NCI-H2196 (cell line): ENCODE measurements around the gene TSGA10.
"Not testable (repeated sequence)": the region's sequence is repeated elsewhere in the genome, so short reads cannot be mapped to it uniquely, and the experiment has no call there.

Experiments used
- DNase-seq: peaks from one replicate; lab custom pipeline; 2025; ENCODE audit not compliant: unreplicated experiment; lab: John Stamatoyannopoulos, UW

The TSGA10 gene

GRCh38 chr2:99156891-99157290, 2.1 kb upstream of the TSGA10 start:
- DNase-seq = no peak

DNA sequence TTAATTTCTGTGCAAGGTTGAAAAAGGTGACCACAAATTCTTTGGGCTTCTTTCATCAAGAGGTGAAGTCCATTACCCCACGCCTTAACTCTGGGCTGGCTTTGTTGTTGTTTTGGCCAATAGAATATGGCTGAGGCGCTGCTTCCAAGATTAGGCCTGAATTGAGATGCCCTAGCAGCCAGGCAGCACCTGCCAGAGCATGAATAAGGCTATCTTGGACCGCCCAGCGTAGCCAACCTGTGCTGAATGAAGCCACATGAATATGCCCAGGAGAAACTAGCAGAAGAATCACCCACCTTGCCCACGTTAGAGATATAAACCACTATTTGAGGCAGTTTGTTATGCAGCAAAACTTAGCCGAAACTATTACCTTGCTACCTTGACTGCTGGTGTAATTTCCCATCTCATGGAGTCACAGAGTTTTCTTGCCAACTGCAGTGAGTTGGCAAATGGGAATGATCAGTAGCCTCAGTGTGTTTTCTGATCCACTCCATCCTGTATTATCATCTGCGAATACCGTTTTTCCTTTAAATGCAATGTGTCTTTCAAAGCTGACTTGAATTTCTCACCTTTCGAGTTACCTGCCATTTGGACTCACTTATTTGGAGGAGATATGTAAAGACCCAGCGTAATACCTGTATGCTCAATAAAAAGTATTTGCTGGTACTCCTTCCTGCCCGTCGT, 679 bp downstream of the TSGA10 start:
- DNase-seq = no peak

DNA sequence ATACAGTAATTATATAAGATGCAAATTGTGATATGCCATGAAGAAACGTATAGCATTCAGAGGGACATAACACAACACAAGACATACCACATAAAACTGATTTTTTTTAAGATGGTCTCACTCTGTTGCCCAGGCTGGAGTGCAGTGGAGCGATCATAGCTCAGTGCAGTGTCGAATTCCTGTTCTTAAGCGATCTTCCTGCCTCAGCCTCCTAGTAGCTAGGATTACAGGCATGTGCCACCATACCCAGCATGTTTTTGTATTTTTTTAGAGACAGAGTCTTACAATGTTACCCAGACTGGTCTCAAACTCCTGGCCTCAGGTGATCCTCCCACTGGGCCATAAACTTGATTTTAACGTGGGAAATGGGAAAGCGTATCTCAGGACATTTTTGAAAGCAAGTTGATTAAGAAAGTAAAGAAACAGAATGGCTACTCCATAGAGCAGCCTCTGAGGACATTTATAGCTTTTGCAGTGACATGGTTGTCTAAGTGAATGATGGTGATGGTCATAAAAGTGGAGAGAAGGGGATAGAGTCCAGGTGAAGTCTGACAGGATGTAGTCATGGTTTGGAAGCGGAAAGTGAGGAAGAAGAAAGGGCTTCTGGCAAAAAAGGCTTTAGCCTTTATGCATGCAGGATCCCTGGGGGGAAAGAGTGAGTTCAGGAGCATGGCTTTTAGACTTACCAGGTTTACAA, 2.4 kb downstream of the TSGA10 start:
- no peak for DNase-seq

- no peak for DNase-seq
Measured at GRCh38 chr2:99150706-99151105, 4.0 kb downstream of the TSGA10 start.

DNA sequence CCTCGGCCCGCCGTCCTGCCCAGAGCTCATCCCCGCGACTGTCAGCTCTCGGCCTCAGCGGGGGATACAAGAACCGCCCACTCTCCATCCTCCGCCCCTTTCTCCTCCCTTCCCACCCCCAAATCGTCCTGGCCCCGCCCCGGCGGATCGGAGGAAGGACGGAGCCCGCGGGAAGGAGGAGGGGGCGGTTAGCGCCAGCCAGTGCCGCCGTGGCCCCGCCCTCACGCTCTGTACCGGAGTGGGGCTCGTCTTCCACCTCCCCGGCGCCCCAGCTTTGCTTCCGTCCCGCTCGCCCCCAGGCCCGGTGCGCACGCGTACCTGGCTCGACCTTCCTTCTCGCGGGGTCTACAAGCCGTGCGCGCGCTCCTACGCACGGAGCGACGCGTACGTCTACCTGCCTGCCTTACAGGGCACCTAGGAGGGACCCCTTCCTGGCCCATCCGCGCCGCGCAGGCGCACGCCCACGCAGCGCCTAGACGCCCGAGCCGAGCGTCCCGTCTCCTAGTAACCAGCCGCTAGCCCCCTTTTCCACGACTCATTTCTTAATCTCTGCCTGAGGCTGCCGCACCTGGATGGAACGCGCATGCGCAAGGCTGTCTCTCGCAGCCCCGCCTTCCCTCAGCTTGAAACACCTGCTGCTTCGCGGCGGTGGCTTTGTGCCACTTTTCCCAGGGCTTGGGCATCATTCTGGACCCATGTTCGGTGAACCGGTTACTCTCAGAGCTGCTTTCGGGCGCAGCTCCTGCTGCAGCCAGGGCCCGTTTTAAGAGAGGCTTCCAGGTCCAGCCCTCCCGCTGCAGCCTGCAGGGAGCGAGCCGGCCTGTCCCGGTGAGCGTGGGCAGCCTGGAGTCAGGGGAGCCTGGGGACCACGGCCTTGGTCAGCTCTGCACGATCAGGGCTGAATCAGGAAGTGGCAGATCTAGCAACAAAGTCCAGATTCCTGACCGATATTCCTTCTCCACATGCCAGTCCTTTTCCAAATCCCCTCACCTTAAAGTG, 13.3 kb downstream of the TSGA10 start, which contains the start of gene C2orf15:
C2orf15 (plus strand) TSS at position 598 of the 999 bp plus-strand sequence. CDS start 8,852 bp downstream, outside the sequence.
- DNase-seq = peak; percentile 99

- DNase-seq = no peak
Measured at GRCh38 chr2:99140860-99141109, 14.0 kb downstream of the TSGA10 start.

DNA sequence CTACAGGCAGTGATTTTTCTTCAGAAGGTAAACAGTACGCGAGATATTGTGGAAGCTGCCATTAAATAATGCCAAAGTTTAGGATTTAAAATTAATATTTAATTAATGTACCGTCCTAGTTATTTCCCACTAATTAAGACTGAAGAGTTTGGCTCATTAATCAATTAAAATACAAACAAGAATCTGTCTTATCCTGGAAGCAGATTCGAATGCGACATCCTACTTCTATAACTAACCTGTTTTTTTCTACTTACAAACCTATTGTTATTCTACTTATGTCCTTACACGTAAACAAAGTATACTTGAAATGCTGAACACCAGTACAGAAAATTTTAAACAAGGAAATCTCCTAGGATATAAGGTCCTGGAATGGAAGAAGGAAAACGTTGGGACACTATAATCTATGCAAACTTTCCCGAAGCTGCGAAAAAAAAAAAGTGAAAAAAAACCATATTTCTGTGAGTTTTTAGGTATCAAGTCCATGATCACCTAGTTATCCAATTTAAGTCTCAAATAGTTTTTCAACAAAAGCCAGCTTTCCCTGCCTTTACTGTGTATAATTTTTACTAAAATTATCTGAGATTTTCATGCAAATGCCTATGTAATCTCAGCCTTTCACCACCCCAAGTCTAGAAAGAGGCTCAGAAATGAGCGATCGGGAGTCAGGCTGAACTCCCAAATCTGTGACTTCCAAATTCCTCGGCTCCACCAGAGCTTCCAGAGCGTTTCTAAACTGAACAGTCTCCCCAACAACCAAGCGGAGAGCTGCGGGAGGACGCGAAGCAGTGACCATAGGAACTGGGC, 14.5 kb downstream of the TSGA10 start:
- no peak for DNase-seq

DNA sequence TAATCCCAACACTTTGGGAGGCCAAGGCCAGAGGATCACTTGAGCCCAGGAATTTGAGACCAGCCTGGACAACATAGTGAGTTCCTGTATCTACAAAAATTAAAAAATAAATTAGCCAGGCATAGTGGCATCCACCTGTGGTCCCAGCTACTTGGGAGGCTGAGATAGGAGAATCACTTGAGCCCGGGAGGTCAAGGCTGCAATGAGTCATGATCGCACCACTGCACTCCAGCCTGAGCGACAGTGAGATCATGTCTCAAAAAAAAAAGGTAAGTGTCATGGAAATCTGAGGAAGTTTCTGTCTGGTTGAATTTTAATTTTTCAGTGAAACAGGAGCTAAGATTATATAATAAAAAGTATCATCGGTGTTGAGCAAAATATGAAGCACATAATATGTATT, 15.7 kb downstream of the TSGA10 start:
- no peak for DNase-seq

GRCh38 chr2:99135044-99135556, 19.6 kb downstream of the TSGA10 start:
- not testable (repeated sequence) for DNase-seq

DNA sequence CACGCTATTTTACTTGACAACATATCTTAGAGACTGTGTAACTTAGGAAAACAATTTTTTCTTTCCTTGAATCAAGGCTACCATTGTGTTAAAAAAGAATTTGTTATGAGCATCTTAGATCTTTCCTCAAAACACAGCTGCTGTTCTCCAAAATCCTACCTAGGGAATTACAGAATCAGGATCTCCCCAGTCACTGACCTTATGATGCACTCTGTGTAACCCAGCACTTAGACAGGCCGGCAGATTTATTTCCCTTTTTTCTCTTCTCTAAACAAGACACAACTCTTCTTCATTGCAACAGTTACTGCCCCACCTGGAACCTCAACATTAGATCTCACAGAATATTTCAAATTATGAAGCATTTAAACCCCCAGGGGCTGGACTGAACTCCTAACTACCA, 26.8 kb downstream of the TSGA10 start:
- DNase-seq = no peak

DNA sequence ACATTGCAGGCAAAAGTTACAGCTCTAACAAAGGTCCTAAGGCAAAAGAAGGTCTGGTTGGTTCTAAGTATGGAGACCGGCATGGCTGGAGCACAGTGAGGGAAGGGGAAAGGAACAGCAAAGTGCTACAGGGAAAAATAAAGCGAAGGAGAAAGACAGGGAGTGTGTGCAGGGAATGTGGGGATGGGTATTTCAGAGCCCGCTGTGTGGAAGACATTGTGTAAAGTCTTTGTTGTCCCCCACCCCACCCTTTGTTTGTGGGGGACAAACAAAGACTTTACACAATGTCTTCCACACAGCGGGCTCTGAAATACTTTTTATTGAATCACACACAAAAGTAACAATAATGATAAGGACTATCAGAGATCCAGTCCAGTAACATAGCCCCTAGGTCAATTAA, 42.1 kb downstream of the TSGA10 start:
- no peak for DNase-seq

- no peak for DNase-seq
Measured at GRCh38 chr2:99111945-99112344, 42.8 kb downstream of the TSGA10 start.

DNA sequence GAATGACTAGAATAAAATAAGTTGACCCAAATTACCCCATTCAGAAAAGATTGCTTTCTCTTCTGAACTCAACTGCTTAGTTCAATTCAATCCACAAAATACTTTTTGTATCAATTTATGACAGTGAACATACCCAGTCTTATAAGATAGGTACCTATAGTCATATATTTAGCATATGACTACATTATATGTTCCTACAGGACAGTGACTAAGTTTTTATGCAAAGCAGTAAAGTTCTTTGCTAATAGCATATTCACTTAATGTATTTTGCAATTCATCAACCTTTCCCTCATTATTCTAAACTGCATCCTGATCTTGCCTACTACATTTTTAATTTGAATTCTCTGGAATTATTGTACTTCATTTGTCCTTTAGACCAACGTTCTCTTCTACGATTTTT, 43.5 kb downstream of the TSGA10 start:
- no peak for DNase-seq

DNA sequence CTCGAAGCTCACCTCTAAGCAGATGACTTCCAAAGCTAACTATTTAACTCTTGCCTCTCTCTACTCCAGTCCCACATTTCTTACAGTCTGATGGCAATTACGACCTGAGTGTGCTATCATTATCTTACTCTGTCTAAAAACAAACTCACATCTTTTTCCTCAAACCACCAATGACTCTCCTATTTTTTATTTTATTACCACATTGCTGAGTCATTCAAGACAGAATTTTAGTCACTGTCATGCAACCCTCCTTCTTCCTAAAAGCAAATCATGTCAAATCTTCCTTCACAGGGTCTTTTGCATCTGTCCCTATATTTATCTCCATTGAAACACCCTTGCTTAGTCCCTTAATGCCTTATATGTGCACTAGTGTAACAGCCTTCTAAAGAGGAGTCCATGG, 47.8 kb downstream of the TSGA10 start:
- no peak for DNase-seq

DNA sequence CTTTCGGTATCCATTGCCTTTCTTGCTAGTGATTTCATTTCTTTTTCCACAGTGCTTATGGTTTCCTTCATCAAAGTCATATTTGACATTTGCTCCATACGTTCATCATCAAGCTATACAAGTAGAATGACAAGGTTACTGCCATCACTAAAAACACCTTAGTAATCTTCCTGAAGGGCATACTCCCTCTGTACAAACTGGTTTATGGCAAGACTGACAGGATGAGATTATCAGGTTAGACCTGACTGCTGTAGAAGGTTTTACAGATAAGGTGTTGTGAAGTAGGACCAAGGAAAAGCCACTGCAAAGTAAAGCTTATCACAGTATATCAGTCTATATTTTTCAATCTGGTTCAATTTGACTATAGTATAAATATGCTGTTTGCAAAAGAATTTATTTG, 50.7 kb downstream of the TSGA10 start:
- DNase-seq = no peak

GRCh38 chr2:99101697-99102096, 53.0 kb downstream of the TSGA10 start:
- DNase-seq = no peak

GRCh38 chr2:99096728-99097127, 58.0 kb downstream of the TSGA10 start:
- DNase-seq = no peak

GRCh38 chr2:99088017-99088416, 66.7 kb downstream of the TSGA10 start:
- no peak for DNase-seq

DNA sequence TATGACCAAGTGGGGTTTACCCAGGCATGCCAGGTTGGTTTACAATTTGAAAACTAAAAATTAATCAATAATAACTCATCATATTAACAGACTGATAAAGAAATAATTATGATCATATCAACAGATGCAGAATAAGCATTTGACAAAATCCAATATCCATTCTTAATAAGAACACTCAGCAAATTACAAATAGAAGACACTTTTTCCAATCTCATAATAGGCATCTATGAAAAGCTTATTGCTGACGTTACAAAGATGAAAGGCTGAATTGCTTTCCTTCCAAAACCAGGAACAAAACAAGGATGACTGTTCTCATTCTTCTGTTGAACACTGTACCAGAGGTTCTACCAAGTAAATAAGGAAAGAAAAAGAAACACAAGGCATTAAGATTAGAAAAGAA, 68.4 kb downstream of the TSGA10 start:
- no peak for DNase-seq

DNA sequence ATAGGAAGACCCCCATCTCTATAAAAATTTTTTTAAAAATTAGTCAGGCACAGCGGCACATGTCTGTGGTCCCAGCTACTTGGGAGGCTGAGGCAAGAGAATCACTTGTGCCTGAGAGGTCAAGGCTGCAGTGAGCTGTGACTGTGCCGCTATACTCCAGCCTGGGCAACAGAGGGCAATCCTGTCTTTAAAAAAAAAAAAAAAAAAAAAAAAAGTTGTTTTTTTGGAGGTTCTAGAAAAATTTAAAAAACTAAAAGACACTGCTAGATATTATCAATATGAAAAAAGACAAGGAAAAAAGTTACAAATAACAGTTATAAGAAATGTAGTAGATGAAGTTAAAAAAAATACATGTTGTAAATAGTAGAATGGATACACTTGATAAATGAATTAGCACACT, 69.3 kb downstream of the TSGA10 start:
- peak; percentile 4 for DNase-seq

GRCh38 chr2:99084256-99084655, 70.5 kb downstream of the TSGA10 start:
- DNase-seq = no peak
